ENCODE results near the gene ENTPD5. TPM values are rescaled to one million over a fixed set of nuclear protein-coding genes. Genes with fewer than 3 reads are reported as not detected.

Gene ENTPD5, protein sequence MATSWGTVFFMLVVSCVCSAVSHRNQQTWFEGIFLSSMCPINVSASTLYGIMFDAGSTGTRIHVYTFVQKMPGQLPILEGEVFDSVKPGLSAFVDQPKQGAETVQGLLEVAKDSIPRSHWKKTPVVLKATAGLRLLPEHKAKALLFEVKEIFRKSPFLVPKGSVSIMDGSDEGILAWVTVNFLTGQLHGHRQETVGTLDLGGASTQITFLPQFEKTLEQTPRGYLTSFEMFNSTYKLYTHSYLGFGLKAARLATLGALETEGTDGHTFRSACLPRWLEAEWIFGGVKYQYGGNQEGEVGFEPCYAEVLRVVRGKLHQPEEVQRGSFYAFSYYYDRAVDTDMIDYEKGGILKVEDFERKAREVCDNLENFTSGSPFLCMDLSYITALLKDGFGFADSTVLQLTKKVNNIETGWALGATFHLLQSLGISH
- total RNA-seq (2022) = 9.1 and 9.3 TPM in 2 replicates
- percentile 55 among the genes with signal in this experiment for Bru-seq, nascent RNA
- BruChase-seq, experiment 1, labeled RNA remaining after a 2-hour chase = percentile 57 among the genes with signal in this experiment
- BruChase-seq, experiment 2, labeled RNA remaining after a 6-hour chase = percentile 53 among the genes with signal in this experiment
- long read RNA-seq, full-length matches to known transcripts = 2 of 8 reads
- long read RNA-seq, partial matches to known transcripts = 2 of 8 reads
- long read RNA-seq, other reads (novel, unspliced or antisense) = 4 of 8 reads

DNA sequence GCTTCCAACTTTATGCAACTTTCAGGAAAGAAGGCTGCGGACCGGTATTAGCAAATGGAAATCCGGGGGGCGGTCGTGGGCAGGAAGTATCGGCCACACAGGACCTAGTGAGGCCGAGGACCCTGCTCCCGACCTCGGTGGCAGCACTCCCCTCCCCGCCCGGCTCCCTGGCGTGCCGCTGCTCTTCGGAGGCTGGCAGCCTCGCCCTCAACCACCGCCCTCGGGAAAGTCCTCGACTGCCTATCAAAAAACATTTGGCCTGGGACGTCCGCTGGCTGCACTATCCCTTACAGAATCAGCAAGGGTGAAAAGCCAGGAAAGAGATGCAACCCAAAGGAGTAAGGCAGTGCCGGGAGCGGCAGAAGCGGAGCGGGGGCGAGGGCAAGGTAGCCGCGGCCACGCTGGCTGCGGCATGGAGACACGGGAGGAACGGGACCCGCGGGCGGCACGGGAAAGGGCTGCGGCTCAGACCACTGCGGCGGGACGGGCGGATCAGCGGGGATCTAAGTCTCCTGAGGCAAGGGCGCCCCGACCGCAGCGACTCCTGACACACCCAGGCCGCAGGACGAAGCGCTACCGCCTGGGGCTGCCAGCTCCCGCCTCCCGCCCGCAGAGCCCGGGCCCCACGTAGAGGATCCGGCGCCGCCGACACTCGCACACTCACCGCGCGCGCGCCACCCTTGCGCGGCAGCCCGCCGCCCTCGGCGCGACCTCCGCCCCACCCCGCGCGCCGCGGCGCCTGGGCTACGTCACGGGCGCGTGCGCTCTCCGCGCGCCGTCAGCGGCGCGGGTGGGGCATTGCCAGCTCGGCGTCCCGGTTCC is at the start of gene ENTPD5, which contains the start of gene BBOF1:
Gene ENTPD5, minus strand, starts transcription at position 703 of the 822 bp plus-strand sequence. CDS start 31,186 bp downstream, outside the sequence.
Gene BBOF1, plus strand, starts transcription at position 764 of the 822 bp plus-strand sequence. CDS start 130 bp downstream, outside the sequence.
- BruUV-seq (replicated peaks) = no TSS peak
- peak within 1 kb of the TSS; percentile 90 for H3K4me3 Mint-ChIP-seq (ENCODE audit: unreplicated experiment)
- Histone ChIP-seq H3K4me1 (peaks cover 10% of the 10 kb centered on the region), H3K9me3 (no peaks in the 10 kb centered on the region), H3K4me3 (ENCODE audit: low read depth, low read length) (peak within 1 kb of the TSS; percentile 51), H3K27me3 (replicated peaks; ENCODE audit: control insufficient read depth, insufficient read depth, low read length) (no peaks in the 10 kb centered on the region), H3K36me3 (ENCODE audit: control insufficient read depth, insufficient read depth, low read length) (no peaks in the 10 kb centered on the region)
- intact Hi-C loops (cut with micrococcal nuclease; ENCODE audit: unreplicated experiment) = loop anchor here (2.0 to 5.0 kb wide), 2 partner anchors 22 to 41 kb away; no protein-coding TSS in a partner anchor
- H3K27ac Mint-ChIP-seq (ENCODE audit: unreplicated experiment) = peak within 1 kb of the TSS; percentile 90
- DNase-seq = peak; percentile 86 to 90
- no peaks in the 10 kb centered on the region for H3K36me3 Mint-ChIP-seq (ENCODE audit: insufficient read depth, unreplicated experiment)
- ChIA-PET CTCF (interaction anchor here (0.6 to 1.0 kb wide), 4 partner anchors 14 to 83 kb away, joined by 3 to 4 read pairs (median 4); partner anchors contain the start of genes COQ6 and FAM161B), POLR2A (interaction anchor here (0.5 to 0.6 kb wide), 4 partner anchors 13 to 233 kb away, joined by 3 to 4 read pairs (median 4); no protein-coding TSS in a partner anchor)
- H3K9me3 Mint-ChIP-seq (ENCODE audit: unreplicated experiment) = no peaks in the 10 kb centered on the region
- H3K27me3 Mint-ChIP-seq (ENCODE audit: insufficient read depth, unreplicated experiment) = no peaks in the 10 kb centered on the region
- H3K4me1 Mint-ChIP-seq (ENCODE audit: low read depth, unreplicated experiment) = peaks cover under 1% of the 10 kb centered on the region
- TF ChIP-seq, protein P1, sequence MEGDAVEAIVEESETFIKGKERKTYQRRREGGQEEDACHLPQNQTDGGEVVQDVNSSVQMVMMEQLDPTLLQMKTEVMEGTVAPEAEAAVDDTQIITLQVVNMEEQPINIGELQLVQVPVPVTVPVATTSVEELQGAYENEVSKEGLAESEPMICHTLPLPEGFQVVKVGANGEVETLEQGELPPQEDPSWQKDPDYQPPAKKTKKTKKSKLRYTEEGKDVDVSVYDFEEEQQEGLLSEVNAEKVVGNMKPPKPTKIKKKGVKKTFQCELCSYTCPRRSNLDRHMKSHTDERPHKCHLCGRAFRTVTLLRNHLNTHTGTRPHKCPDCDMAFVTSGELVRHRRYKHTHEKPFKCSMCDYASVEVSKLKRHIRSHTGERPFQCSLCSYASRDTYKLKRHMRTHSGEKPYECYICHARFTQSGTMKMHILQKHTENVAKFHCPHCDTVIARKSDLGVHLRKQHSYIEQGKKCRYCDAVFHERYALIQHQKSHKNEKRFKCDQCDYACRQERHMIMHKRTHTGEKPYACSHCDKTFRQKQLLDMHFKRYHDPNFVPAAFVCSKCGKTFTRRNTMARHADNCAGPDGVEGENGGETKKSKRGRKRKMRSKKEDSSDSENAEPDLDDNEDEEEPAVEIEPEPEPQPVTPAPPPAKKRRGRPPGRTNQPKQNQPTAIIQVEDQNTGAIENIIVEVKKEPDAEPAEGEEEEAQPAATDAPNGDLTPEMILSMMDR (IDR thresholded peaks at IDR 0.05; ENCODE audit: insufficient read depth in 1 of 2, low read depth in 1 of 2, low read length in 1 of 2, severe bottlenecking in 1 of 2, unreplicated experiment in 1 of 2) = no peak

DNA sequence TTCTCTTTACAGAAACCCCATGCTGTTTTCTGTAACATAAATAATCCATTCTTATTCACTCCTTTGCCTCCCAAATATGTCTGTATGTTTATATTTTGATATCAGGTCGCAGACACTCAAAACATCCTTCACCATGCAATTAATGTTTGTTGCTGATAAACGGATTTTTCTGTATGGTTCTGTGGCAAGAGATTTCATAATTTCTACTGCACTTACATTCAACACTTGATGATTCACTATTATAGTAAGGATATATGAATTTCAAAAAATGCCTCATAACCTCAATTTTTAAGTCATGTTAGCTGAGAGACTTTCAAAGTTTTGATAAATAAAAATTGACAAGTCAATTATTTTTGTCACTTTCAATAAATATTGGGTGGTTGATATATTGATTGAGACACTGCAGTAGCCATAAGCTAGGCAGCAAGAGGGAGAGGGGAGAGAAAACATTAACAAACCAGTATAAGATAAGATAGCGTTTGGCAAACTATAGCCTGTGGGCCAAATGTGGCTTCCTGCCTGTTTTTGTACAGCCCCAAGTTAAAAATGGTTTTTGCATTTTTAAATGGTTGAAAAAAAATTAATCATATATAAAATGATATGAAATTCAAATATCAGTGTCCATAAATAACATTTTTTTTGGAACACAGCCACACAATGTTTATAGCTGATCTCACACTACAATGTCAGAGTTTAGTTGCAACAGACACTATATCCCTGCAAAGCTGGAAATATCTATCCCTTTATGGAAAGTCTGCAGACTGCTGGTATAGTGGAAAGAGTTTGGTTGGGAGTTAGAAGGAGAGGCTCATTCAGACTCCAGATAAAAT is 46.9 kb upstream of the ENTPD5 start:
- CTCF ChIA-PET = no interaction called here
- no peaks in the 10 kb centered on the region for H3K4me1 ChIP-seq
- DNase-seq = no peak
- H3K9me3 ChIP-seq = no peaks in the 10 kb centered on the region
- Mint-ChIP-seq H3K27ac (ENCODE audit: unreplicated experiment) (no peak overlapping the region), H3K4me1 (ENCODE audit: low read depth, unreplicated experiment) (peaks cover 7% of the 10 kb centered on the region), H3K27me3 (ENCODE audit: insufficient read depth, unreplicated experiment) (no peaks in the 10 kb centered on the region), H3K36me3 (ENCODE audit: insufficient read depth, unreplicated experiment) (peaks cover 6% of the 10 kb centered on the region), H3K4me3 (ENCODE audit: unreplicated experiment) (no peak overlapping the region), H3K9me3 (ENCODE audit: unreplicated experiment) (no peaks in the 10 kb centered on the region)
- intact Hi-C loops (cut with micrococcal nuclease; ENCODE audit: unreplicated experiment) = no loop called here
- H3K27me3 ChIP-seq (replicated peaks; ENCODE audit: control insufficient read depth, insufficient read depth, low read length) = no peaks in the 10 kb centered on the region
- POLR2A ChIA-PET = no interaction called here
- no TSS peak for BruUV-seq (replicated peaks)
- no peaks in the 10 kb centered on the region for H3K36me3 ChIP-seq (ENCODE audit: control insufficient read depth, insufficient read depth, low read length)
- no peak overlapping the region for H3K4me3 ChIP-seq (ENCODE audit: low read depth, low read length)
- TF ChIP-seq, protein P1 (IDR thresholded peaks at IDR 0.05; ENCODE audit: insufficient read depth in 1 of 2, low read depth in 1 of 2, low read length in 1 of 2, severe bottlenecking in 1 of 2, unreplicated experiment in 1 of 2) = no peak

Measured in Caco-2 (cell line).